ENCODE measurements around the gene NDUFB7.
A peak's percentile ranks its signal among the peaks of the same experiment; 100 is the strongest.
"Not testable (repeated sequence)": the region's sequence is repeated elsewhere in the genome, so short reads cannot be mapped to it uniquely, and the experiment has no call there.

Gene NDUFB7
- total RNA-seq, result 22.0 to 27.3 reads per million in 2 donors

DNA sequence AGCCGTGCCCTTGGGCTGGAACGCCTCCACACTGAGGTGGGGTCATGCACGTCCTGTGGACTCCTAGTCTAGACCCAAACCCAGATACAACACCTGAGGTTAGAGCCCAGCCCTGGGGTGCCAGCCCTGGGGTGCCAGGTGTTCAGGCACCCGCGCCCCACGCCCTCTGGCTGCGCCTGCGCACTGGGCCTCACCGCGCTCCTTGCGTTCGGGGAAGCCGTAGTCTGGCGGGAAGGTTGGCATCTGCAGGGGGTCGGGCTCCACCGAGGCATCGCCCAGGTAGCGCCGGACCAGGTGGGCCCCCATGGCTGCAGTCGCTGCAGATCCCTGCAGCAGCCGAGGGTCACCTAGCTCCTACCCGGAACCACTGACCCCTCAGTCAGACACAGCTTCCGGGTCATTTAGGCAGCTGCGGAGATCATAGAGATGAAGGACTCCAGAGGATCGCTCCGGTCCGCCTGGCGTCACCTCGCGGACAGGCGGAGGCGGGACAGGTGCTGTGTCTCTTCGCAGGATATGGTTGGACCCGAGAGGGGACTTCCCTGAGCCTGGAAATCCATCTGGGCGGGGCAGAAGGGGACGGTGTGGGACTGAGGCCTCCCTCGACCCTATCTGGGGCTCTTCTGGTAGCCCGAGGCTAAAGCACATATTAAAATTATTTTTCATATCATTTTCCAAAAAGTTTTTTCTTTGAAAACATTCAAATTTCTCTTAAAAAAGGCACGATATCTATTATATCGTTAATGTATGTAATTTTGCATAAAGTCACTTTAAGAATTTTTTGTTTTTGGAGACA lies at the start of gene NDUFB7:
TSS of gene NDUFB7 (minus strand) at position 372 of the 796 bp plus-strand sequence. CDS start at position 306, 66 bp downstream.
- DNase-seq, result peak; percentile 79

- no peak for DNase-seq
These were observed 47.5 kb upstream of the NDUFB7 start for GRCh38 chr19:14619404-14619803.

- no peak for DNase-seq
These were observed 44.5 kb upstream of the NDUFB7 start for GRCh38 chr19:14616407-14616806.

- no peak for DNase-seq
These were observed 43.8 kb upstream of the NDUFB7 start for GRCh38 chr19:14615623-14616022.

DNA sequence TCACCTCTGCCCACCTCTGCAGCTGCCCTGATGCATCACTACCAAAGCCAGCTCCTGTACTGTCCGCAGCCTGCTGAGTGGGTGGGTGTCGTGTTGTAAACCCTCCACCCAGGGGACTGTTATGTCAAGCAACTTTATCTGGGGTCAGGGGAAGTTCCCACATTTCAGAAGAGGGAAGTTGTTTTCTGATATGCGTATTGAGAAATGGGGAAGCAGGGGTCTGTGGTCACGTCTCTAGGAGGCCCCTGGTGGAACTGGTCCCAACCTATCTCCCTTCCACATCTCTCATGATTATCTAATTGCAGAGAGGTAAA lies 42.2 kb upstream of the NDUFB7 start:
- DNase-seq, result no peak

- not testable (repeated sequence) for DNase-seq
These were observed 41.7 kb upstream of the NDUFB7 start for GRCh38 chr19:14613399-14614098.

- DNase-seq, result no peak
These were observed 40.8 kb upstream of the NDUFB7 start for GRCh38 chr19:14612657-14613056.

DNA sequence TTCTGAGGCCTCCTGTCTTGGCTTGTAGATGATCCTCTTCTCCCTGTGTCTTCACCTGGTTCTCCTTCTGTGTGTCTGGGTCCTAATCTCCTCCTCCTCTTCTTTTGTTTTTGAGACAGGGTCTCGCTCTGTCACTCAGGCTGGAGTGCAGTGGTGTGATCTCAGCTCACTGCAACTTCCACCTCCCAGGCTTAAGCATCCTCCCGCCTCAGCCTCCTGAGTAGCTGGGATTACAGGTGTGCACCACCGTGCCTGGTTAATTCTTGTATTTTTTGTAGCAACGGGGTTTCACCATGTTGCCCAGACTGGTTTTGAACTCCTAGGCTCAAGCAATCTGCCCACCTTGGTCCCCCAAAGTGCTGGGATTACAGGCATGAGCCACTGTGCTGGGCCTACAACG lies 40.4 kb upstream of the NDUFB7 start:
- not testable (repeated sequence) for DNase-seq

DNA sequence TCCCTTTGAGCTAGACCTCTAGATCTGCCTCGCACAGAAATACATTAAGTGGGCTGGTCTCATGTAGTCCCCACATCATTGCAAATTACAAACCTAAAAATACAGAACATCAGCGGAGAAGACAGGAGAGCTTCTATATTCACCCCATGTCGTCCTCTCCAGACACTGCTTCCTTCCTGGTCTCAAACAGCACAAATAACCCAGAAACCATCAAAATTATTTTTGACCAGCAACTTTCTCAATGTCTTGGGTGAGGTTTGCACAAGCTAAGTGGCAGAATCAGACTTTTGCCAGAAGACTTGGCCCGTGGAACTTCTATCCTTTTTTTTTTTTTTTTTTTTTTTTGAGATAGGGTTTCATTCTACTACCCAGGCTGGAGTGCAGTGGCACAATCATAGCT lies 39.2 kb upstream of the NDUFB7 start:
- no peak for DNase-seq

DNA sequence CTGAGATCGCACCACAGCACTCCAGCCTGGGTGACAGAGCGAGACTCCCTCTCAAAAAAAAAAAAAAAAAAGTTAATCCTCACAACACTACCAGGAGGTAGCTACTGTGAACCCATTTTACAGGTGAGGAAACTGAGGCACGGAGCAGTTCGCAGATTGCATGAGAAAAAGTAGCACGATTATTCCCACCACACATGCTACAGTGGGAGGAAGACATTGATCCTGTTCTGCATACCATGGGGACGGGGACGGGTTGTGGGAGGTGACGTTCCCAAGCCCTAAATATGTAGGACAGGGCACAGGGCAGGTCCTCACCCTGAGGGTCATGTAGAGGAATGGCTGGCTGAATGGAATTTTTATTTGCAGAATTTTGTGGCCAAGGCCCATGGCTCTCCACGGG lies 34.8 kb upstream of the NDUFB7 start:
- DNase-seq, result no peak

- DNase-seq, result no peak
These were observed 32.1 kb upstream of the NDUFB7 start for GRCh38 chr19:14603990-14604387.

GRCh38 chr19:14599548-14600147 lies 27.8 kb upstream of the NDUFB7 start:
- no peak for DNase-seq

- DNase-seq, result no peak
These were observed 23.7 kb upstream of the NDUFB7 start for GRCh38 chr19:14595558-14595957.

GRCh38 chr19:14589433-14589832 lies 17.6 kb upstream of the NDUFB7 start:
- DNase-seq, result not testable (repeated sequence)

DNA sequence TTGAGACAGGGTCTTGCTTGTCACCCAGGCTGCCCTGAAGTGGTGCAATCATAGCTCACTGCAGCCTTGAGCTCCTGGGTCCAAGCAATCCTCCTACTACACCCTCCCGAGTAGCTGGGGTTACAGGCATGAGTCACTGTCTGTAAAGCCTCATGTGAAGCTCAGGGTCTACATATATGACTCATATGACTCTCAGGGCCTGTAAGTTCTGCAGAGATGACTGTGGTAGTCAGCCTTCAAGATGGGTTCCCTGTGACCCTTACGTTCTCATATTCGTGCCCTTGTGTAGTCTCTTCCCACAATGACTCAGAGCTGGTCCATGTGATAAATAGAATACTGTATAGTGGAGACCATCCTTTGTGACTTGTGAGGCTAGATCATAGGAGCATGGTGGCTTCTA lies 13.3 kb upstream of the NDUFB7 start:
- DNase-seq, result not testable (repeated sequence)

GRCh38 chr19:14584372-14584771 lies 12.5 kb upstream of the NDUFB7 start:
- DNase-seq, result not testable (repeated sequence)

DNA sequence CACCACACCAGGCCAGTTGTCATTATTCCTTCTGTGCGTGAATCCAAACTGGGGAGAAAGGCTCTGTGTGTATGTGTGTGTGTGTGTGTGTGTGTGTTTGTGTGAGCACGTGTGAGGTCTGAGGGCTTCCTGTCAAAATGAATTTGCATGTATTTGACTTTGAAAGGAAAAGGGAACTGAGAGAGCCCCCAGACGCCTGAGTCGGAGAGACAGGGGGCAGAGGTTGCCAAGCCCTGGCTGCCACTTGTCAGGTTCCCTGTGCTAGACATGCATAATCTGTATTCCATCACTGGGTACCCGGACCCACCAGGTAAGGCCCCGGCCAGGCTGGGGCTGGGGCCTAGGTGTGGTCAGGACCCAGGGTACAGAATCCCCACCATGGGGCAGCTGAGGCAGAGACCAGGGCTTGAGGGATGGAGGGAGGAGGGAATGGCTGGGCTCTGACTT lies 11.1 kb upstream of the NDUFB7 start, which contains the start of gene CLEC17A:
TSS of gene CLEC17A (plus strand) at position 191 of the 447 bp plus-strand sequence. CDS start at position 268, 77 bp downstream.
- DNase-seq, result no peak

GRCh38 chr19:14580623-14581237 lies 8.9 kb upstream of the NDUFB7 start:
- no peak for DNase-seq

DNA sequence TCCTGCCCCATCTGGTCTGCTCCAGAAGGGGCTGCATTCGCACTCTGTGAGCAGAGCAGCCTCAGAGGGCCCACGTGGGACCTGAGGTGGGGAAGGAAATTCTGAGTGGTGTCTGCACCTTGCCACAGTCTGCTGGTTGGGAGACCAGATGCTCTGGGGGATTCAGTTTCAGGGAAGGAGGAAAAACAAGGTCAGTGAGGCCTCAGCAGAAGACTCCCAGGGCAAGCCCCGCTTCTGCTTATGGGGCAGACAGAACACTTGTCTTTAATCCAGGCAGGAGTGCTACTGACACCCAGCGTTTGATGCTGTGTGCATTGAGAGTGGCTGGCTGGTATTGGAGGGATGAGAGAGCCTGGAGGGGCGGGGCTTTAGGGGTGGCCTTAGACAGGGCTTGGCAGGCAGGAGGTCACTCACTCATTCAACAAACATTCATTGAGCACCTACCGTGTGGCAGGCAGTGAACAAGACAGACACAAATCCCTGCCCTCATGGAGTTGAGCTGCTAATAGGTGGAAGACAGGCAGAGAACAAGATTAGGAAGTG lies 6.1 kb upstream of the NDUFB7 start:
- no peak for DNase-seq

DNA sequence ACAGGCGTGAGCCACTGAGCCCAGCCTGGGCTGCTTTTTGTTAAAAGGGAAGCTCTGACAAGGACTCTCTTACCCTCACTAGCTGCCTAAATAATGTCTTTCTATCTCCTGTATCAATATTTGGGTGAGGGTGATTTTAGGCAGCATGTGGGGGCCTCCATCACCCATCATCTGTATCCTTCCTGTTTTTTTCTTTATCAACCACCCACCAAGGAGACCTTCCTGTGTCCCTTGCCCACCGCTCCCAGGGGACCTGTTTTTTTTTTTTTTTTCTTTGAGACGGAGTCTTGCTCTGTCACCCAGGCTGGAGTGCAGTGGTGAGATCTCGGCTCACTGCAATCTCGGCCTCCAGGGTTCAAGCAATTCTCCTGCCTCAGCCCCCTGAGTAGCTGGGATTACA lies 5.4 kb upstream of the NDUFB7 start:
- no peak for DNase-seq

- DNase-seq, result no peak
These were observed 4.5 kb upstream of the NDUFB7 start for GRCh38 chr19:14576363-14576762.

- DNase-seq, result no peak
These were observed 3.6 kb upstream of the NDUFB7 start for GRCh38 chr19:14575428-14575980.
